Pancreas (tissue), 10 donors: ENCODE results near the gene RALGPS2. TPM values are rescaled to one million over a fixed set of nuclear protein-coding genes. Genes with fewer than 3 reads are reported as not detected.

Source experiments
- ATAC-seq, 4 donors: fragments of 200-7000 bp; cut with Tn5 transposase; one replicate each; pipeline versions ENCODE4 v1.8.0 to v1.9.1; 2020; ENCODE audit warnings: mild to moderate bottlenecking in 4 of 4, moderate library complexity in 4 of 4
- DNase-seq, 6 donors: peaks; one replicate each; pipeline ENCODE4 v3.0.0-alpha.2; 2020
- FAIRE-seq: peaks from 2 replicates; lab custom pipeline; 2012; peaks lifted over from hg19 to GRCh38; lab: Jason Lieb, UNC
- H3K27ac ChIP-seq, 4 donors: fragments of 200-600 bp; sonication (generic); 1 replicate in 3 of 4; 2 replicates in 1 of 4; pipeline versions ENCODE4 v1.5.0 to v1.8.0; 2020
- H3K27me3 ChIP-seq, 4 donors: fragments of 200-600 bp; one replicate each; pipeline ENCODE4 v1.8.0; 2021
- H3K36me3 ChIP-seq, 3 donors: fragments of 200-600 bp; sonication (generic) in 1 of 3; one replicate each; pipeline versions ENCODE4 v1.5.0 to v1.8.0; 2020 to 2021
- H3K4me1 ChIP-seq, 3 donors: fragments of 200-600 bp; one replicate each; pipeline ENCODE4 v1.8.0; 2021
- H3K4me3 ChIP-seq, 4 donors: fragments of 200-600 bp; sonication (generic) in 2 of 4; one replicate each; pipeline versions ENCODE4 v1.5.0 to v1.8.0; 2020 to 2021
- H3K9me3 ChIP-seq, 4 donors: fragments of 200-600 bp; one replicate each; pipeline ENCODE4 v1.8.0; 2021
- WGBS, 2 donors: extraction: QIAGEN DNeasy Blood & Tissue Kit; methylation state at CpG; one replicate each; pipeline ENCODE4 v1.1.7; 2013; 5-methylcytosine and 5-hydroxymethylcytosine counted together
- intact Hi-C, 3 donors: fragments of 100-400 bp; cut with DNase I; formaldehyde crosslinking; loops; one replicate each; pipeline versions ENCODE4 v1.11.1 to v1.14.2; 2022
- polyA plus RNA-seq, 2 donors: library from polyadenylated mRNA; stranded (reverse); fragments of 200-250 nt; gene quantifications; one replicate each; pipeline ENCODE4 v1.2.3, GENCODE V29; 2013
- total RNA-seq, 6 donors: library from RNA; stranded (reverse); fragmentation: NEBNext Ultra II Directional in 4 of 6; extraction: Animal tissue kit (Norgen Biotek cat#: 25700) in 4 of 6; gene quantifications; one replicate each; pipeline versions ENCODE4 v1.2.1 to v1.2.4, GENCODE V29; 2021 to 2023
- TF ChIP-seq, protein P1 (sequence below), 4 donors: fragments of 200-600 bp; sonication (generic) in 3 of 4; IDR thresholded peaks; one replicate each; pipeline versions ENCODE4 v1.5.0 to v1.8.0; 2021; ENCODE audit warnings: antibody characterized with exemption in 4 of 4
- donor health status: healthy with polysubstance abuse.
- donor health status: DM: no; HTN: no; CAD: no; lungs with moderate emphysema.
- donor health status: DM: no; HTN: no; CAD: no.
- donor health status: control.
- donor health status: control.
- donor health status: Bipolar disorder and iron deficiency.
- donor health status: DM: yes; HTN: yes; CAD: no.
- donor health status: DM: no; HTN: no; CAD: no.
- donor health status: DM: no; HTN: no; CAD: no.
- donor health status: DM: yes; HTN: yes; CAD: no.

The RALGPS2 gene
- total and polyA plus RNA-seq, 8 donors: 1.9 to 11.6 (median 7.6) TPM

- intact Hi-C loops: no loop called here
- DNase-seq (no peak), ATAC-seq (no peak), FAIRE-seq (peak; percentile 56)
- Histone ChIP-seq H3K4me1 (peaks cover 13 to 28% (median 16%) of the 10 kb centered on the region in 3 donors), H3K36me3 (no peaks in the 10 kb centered on the region), H3K27ac (peak overlapping the region in 3 of 4 donors; percentile 51 to 59 (median 55)), H3K4me3 (peak overlapping the region in 2 of 4 donors; percentile 6 to 20), H3K9me3 (no peaks in the 10 kb centered on the region), H3K27me3 (no peaks in the 10 kb centered on the region)
- TF ChIP-seq, protein P1, sequence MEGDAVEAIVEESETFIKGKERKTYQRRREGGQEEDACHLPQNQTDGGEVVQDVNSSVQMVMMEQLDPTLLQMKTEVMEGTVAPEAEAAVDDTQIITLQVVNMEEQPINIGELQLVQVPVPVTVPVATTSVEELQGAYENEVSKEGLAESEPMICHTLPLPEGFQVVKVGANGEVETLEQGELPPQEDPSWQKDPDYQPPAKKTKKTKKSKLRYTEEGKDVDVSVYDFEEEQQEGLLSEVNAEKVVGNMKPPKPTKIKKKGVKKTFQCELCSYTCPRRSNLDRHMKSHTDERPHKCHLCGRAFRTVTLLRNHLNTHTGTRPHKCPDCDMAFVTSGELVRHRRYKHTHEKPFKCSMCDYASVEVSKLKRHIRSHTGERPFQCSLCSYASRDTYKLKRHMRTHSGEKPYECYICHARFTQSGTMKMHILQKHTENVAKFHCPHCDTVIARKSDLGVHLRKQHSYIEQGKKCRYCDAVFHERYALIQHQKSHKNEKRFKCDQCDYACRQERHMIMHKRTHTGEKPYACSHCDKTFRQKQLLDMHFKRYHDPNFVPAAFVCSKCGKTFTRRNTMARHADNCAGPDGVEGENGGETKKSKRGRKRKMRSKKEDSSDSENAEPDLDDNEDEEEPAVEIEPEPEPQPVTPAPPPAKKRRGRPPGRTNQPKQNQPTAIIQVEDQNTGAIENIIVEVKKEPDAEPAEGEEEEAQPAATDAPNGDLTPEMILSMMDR (IDR thresholded peaks at IDR 0.05): no peak
- WGBS, 2 donors: 23 to 49% methylated on average over 1 of the region's 1 CpG
Observed at GRCh38 chr1:178870221-178870620, 145.2 kb downstream of the RALGPS2 start.

DNA sequence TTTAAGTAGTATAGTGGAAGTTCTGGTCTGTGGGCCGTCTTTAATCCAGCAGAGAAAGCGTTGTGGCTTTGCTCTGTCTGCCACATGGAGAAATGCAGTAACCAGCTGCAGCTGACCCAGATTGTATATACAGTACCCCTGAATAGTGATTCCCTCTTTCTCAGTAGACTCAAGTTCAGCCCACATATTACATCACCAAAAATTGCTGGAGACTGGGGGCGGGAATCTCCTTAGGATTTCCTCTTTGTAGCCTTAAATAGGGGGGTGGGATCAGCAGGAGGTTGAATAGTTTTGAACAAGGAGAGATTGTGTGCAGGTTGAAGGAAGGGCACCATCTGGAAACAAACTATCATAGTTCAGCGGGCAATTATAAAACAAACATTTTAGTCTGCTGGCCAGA is 145.9 kb downstream of the RALGPS2 start, which contains the start of gene ANGPTL1:
TSS of gene ANGPTL1 (minus strand) at position 134 of the 400 bp plus-strand sequence. CDS start 5,301 bp downstream, outside the sequence.
- FAIRE-seq (no peak), ATAC-seq (peak in 3 of 4 donors; percentile 36 to 60 (median 54)), DNase-seq (peak in 1 of 6 donors; percentile 13)
- 13 to 20% methylated on average over 4 of the region's 4 CpGs for WGBS, 2 donors
- Histone ChIP-seq H3K4me1 (peaks cover 13 to 28% (median 16%) of the 10 kb centered on the region in 3 donors), H3K4me3 (peak within 1 kb of the TSS in 3 of 4 donors; percentile 5 to 20 (median 6)), H3K36me3 (no peaks in the 10 kb centered on the region), H3K9me3 (no peaks in the 10 kb centered on the region), H3K27ac (peak within 1 kb of the TSS; percentile 2 to 62 (median 55)), H3K27me3 (no peaks in the 10 kb centered on the region)
- intact Hi-C loops: no loop called here
- TF ChIP-seq, protein P1 (IDR thresholded peaks at IDR 0.05): no peak

- Histone ChIP-seq H3K27me3 (no peaks in the 10 kb centered on the region), H3K27ac (peak overlapping the region; percentile 2 to 62 (median 55)), H3K4me3 (no peak overlapping the region), H3K9me3 (no peaks in the 10 kb centered on the region), H3K36me3 (no peaks in the 10 kb centered on the region), H3K4me1 (peaks cover 13 to 28% (median 16%) of the 10 kb centered on the region in 3 donors)
- ATAC-seq (peak; percentile 68 to 82 (median 78)), DNase-seq (no peak), FAIRE-seq (peak; percentile 87)
- intact Hi-C loops: no loop called here
- TF ChIP-seq, protein P1 (IDR thresholded peaks at IDR 0.05): no peak
Observed at GRCh38 chr1:178871551-178872320, 146.7 kb downstream of the RALGPS2 start.

DNA sequence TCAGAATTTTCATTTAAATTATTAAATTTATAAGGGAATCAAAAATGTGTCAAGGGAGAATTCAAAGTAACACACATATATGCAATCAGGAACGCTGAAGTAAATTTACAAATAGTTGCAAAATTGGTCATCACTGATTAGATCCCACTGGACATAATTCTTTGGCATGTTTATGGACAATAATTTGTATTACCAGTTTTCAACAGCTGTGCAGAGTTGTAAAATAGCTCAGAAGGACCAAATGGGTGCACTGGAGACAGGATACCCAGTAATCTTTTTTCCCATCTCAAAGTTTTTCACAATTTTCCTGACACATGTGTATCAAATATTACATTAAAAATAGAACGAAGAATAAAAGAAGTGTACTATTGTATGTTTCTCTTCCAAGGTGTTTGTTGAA is 149.9 kb downstream of the RALGPS2 start:
- H3K36me3 ChIP-seq: no peaks in the 10 kb centered on the region
- ATAC-seq: no peak
- H3K4me1 ChIP-seq: peaks cover 13 to 28% (median 16%) of the 10 kb centered on the region in 3 donors
- FAIRE-seq: no peak
- no peak overlapping the region for H3K27ac ChIP-seq
- TF ChIP-seq, protein P1 (IDR thresholded peaks at IDR 0.05): no peak
- no peaks in the 10 kb centered on the region for H3K27me3 ChIP-seq
- H3K4me3 ChIP-seq: no peak overlapping the region
- no peaks in the 10 kb centered on the region for H3K9me3 ChIP-seq
- intact Hi-C loops: no loop called here
- no peak for DNase-seq
- 94 to 97% methylated on average over 2 of the region's 2 CpGs for WGBS, 2 donors

GRCh38 chr1:178875936-178876335 is 150.9 kb downstream of the RALGPS2 start:
- no peaks in the 10 kb centered on the region for H3K27me3 ChIP-seq
- no peak overlapping the region for H3K4me3 ChIP-seq
- ATAC-seq (no peak), FAIRE-seq (no peak), DNase-seq (no peak)
- no peak overlapping the region for H3K27ac ChIP-seq
- H3K36me3 ChIP-seq: no peaks in the 10 kb centered on the region
- intact Hi-C loops: no loop called here
- peaks cover 7 to 23% (median 8%) of the 10 kb centered on the region in 3 donors for H3K4me1 ChIP-seq
- TF ChIP-seq, protein P1 (IDR thresholded peaks at IDR 0.05): no peak
- H3K9me3 ChIP-seq: no peaks in the 10 kb centered on the region
